GDM1 (cell line): Measurements from ENCODE around the gene SORBS1.

Source experiments
- DNase-seq: peaks from one replicate; lab custom pipeline; 2025; lab: John Stamatoyannopoulos, UW

The SORBS1 gene

GRCh38 chr10:95565336-95565735 is 4.2 kb upstream of the SORBS1 start:
- DNase-seq = no peak

GRCh38 chr10:95564291-95564690 is 3.1 kb upstream of the SORBS1 start:
- DNase-seq = no peak

- no peak for DNase-seq
These were observed 1.3 kb upstream of the SORBS1 start for GRCh38 chr10:95562341-95562965.

- DNase-seq = no peak
These were observed 650 bp upstream of the SORBS1 start for GRCh38 chr10:95561864-95562177.

GRCh38 chr10:95560278-95561176 is 644 bp downstream of the SORBS1 start:
- no peak for DNase-seq

- no peak for DNase-seq
These were observed 1.3 kb downstream of the SORBS1 start for GRCh38 chr10:95559896-95560277.

GRCh38 chr10:95559471-95559870 is 1.7 kb downstream of the SORBS1 start:
- no peak for DNase-seq

- no peak for DNase-seq
These were observed 2.4 kb downstream of the SORBS1 start for GRCh38 chr10:95558593-95559320.

- no peak for DNase-seq
These were observed 4.0 kb downstream of the SORBS1 start for GRCh38 chr10:95556994-95557767.

GRCh38 chr10:95553674-95554073 is 7.5 kb downstream of the SORBS1 start:
- no peak for DNase-seq

- DNase-seq = no peak
These were observed 8.4 kb downstream of the SORBS1 start for GRCh38 chr10:95552679-95553342.

- no peak for DNase-seq
These were observed 11.0 kb downstream of the SORBS1 start for GRCh38 chr10:95550073-95550672.

- DNase-seq = no peak
These were observed 13.3 kb downstream of the SORBS1 start for GRCh38 chr10:95547791-95548435.

GRCh38 chr10:95547197-95547596 is 14.0 kb downstream of the SORBS1 start:
- DNase-seq = no peak

GRCh38 chr10:95545981-95546380 is 15.2 kb downstream of the SORBS1 start:
- no peak for DNase-seq

GRCh38 chr10:95544783-95545500 is 16.2 kb downstream of the SORBS1 start:
- DNase-seq = no peak

GRCh38 chr10:95543459-95543858 is 17.7 kb downstream of the SORBS1 start:
- no peak for DNase-seq

GRCh38 chr10:95542761-95543160 is 18.4 kb downstream of the SORBS1 start:
- no peak for DNase-seq

GRCh38 chr10:95542330-95542729 is 18.8 kb downstream of the SORBS1 start:
- no peak for DNase-seq

GRCh38 chr10:95540514-95541052 is 20.6 kb downstream of the SORBS1 start:
- DNase-seq = no peak
